Rectal smooth muscle tissue (tissue), 1 donor: ENCODE data around the gene ETV1.

Experiments
- H3K27ac ChIP-seq: one replicate; pipeline ENCODE4 v1.7.0; 2013; ENCODE audit warnings: low read depth, low read length, inconsistent platforms
- H3K27me3 ChIP-seq: one replicate; pipeline ENCODE4 v1.7.0; 2013; ENCODE audit warnings: low read length; ENCODE audit not compliant: control insufficient read depth, insufficient read depth
- H3K36me3 ChIP-seq: one replicate; pipeline ENCODE4 v1.7.0; 2013; ENCODE audit warnings: low read length; ENCODE audit not compliant: control insufficient read depth, insufficient read depth
- H3K4me1 ChIP-seq: one replicate; pipeline ENCODE4 v1.7.0; 2013; ENCODE audit warnings: low read length; ENCODE audit not compliant: control insufficient read depth, insufficient read depth
- H3K4me3 ChIP-seq: one replicate; pipeline ENCODE4 v1.7.0; 2013; ENCODE audit warnings: low read length
- H3K9ac ChIP-seq: one replicate; pipeline ENCODE4 v1.7.0; 2013; ENCODE audit warnings: low read length

The ETV1 gene

GRCh38 chr7:13989126-13989948 is at the start of gene ETV1:
Gene ETV1 (minus strand): TSS chr7:13989666. CDS start chr7:13989052, 614 bp downstream.
- Histone ChIP-seq H3K27ac (peak within 1 kb of the TSS; percentile 80), H3K9ac (peak within 1 kb of the TSS; percentile 74), H3K27me3 (no peaks in the 10 kb centered on the region), H3K4me3 (peak within 1 kb of the TSS; percentile 91), H3K36me3 (no peaks in the 10 kb centered on the region), H3K4me1 (no peaks in the 10 kb centered on the region)

- H3K27ac ChIP-seq: no peak overlapping the region
- no peak overlapping the region for H3K4me3 ChIP-seq
- no peaks in the 10 kb centered on the region for H3K36me3 ChIP-seq
- H3K4me1 ChIP-seq: no peaks in the 10 kb centered on the region
- H3K9ac ChIP-seq: no peak overlapping the region
- no peaks in the 10 kb centered on the region for H3K27me3 ChIP-seq
Observed at GRCh38 chr7:14024406-14024805, 34.9 kb upstream of the ETV1 start.

GRCh38 chr7:14023838-14024237 is 34.4 kb upstream of the ETV1 start:
- H3K4me3 ChIP-seq: no peak overlapping the region
- H3K36me3 ChIP-seq: no peaks in the 10 kb centered on the region
- no peaks in the 10 kb centered on the region for H3K4me1 ChIP-seq
- H3K9ac ChIP-seq: no peak overlapping the region
- H3K27me3 ChIP-seq: no peaks in the 10 kb centered on the region
- no peak overlapping the region for H3K27ac ChIP-seq

GRCh38 chr7:14023342-14023741 is 33.9 kb upstream of the ETV1 start:
- no peak overlapping the region for H3K4me3 ChIP-seq
- no peak overlapping the region for H3K27ac ChIP-seq
- no peaks in the 10 kb centered on the region for H3K27me3 ChIP-seq
- no peaks in the 10 kb centered on the region for H3K36me3 ChIP-seq
- H3K9ac ChIP-seq: no peak overlapping the region
- H3K4me1 ChIP-seq: no peaks in the 10 kb centered on the region

- no peaks in the 10 kb centered on the region for H3K36me3 ChIP-seq
- no peak overlapping the region for H3K4me3 ChIP-seq
- no peaks in the 10 kb centered on the region for H3K4me1 ChIP-seq
- H3K9ac ChIP-seq: no peak overlapping the region
- no peaks in the 10 kb centered on the region for H3K27me3 ChIP-seq
- H3K27ac ChIP-seq: no peak overlapping the region
Observed at GRCh38 chr7:14021069-14021468, 31.6 kb upstream of the ETV1 start.

- Histone ChIP-seq H3K27ac (no peak overlapping the region), H3K4me1 (no peaks in the 10 kb centered on the region), H3K36me3 (no peaks in the 10 kb centered on the region)
Observed at GRCh38 chr7:14020339-14020900, 31.0 kb upstream of the ETV1 start.

GRCh38 chr7:14018751-14019150 is 29.3 kb upstream of the ETV1 start:
- no peak overlapping the region for H3K27ac ChIP-seq
- no peak overlapping the region for H3K4me3 ChIP-seq
- H3K27me3 ChIP-seq: no peaks in the 10 kb centered on the region
- H3K9ac ChIP-seq: no peak overlapping the region
- H3K4me1 ChIP-seq: no peaks in the 10 kb centered on the region
- no peaks in the 10 kb centered on the region for H3K36me3 ChIP-seq

More at GRCh38 chr7:14020339-14020900, 31.0 kb upstream of the ETV1 start:
- Histone ChIP-seq H3K9ac (no peak overlapping the region), H3K27me3 (no peaks in the 10 kb centered on the region), H3K4me3 (no peak overlapping the region)

- no peaks in the 10 kb centered on the region for H3K36me3 ChIP-seq
- H3K27me3 ChIP-seq: no peaks in the 10 kb centered on the region
- no peak overlapping the region for H3K9ac ChIP-seq
- H3K4me1 ChIP-seq: no peaks in the 10 kb centered on the region
- no peak overlapping the region for H3K4me3 ChIP-seq
- H3K27ac ChIP-seq: no peak overlapping the region
Observed at GRCh38 chr7:14016950-14017349, 27.5 kb upstream of the ETV1 start.

- no peak overlapping the region for H3K27ac ChIP-seq
- H3K36me3 ChIP-seq: no peaks in the 10 kb centered on the region
- no peaks in the 10 kb centered on the region for H3K4me1 ChIP-seq
- no peak overlapping the region for H3K4me3 ChIP-seq
- H3K9ac ChIP-seq: no peak overlapping the region
- no peaks in the 10 kb centered on the region for H3K27me3 ChIP-seq
Observed at GRCh38 chr7:14013898-14014297, 24.4 kb upstream of the ETV1 start.

GRCh38 chr7:14009453-14010418 is 20.3 kb upstream of the ETV1 start:
- no peak overlapping the region for H3K9ac ChIP-seq
- H3K4me3 ChIP-seq: no peak overlapping the region

GRCh38 chr7:14001139-14001538 is 11.7 kb upstream of the ETV1 start:
- no peak overlapping the region for H3K27ac ChIP-seq
- H3K4me3 ChIP-seq: no peak overlapping the region
- H3K9ac ChIP-seq: no peak overlapping the region
- H3K4me1 ChIP-seq: no peaks in the 10 kb centered on the region
- no peaks in the 10 kb centered on the region for H3K36me3 ChIP-seq
- no peaks in the 10 kb centered on the region for H3K27me3 ChIP-seq

More at GRCh38 chr7:14009453-14010418, 20.3 kb upstream of the ETV1 start:
- Histone ChIP-seq H3K4me1 (no peaks in the 10 kb centered on the region), H3K36me3 (no peaks in the 10 kb centered on the region), H3K27me3 (no peaks in the 10 kb centered on the region), H3K27ac (no peak overlapping the region)

GRCh38 chr7:14000247-14000646 is 10.8 kb upstream of the ETV1 start:
- Histone ChIP-seq H3K36me3 (no peaks in the 10 kb centered on the region), H3K9ac (no peak overlapping the region), H3K4me3 (no peak overlapping the region), H3K4me1 (no peaks in the 10 kb centered on the region), H3K27ac (no peak overlapping the region), H3K27me3 (no peaks in the 10 kb centered on the region)
